K562 (cell line): ENCODE measurements around the gene CGNL1. TPM values are rescaled to one million over a fixed set of nuclear protein-coding genes. Genes with fewer than 3 reads are reported as not detected.
A peak's percentile ranks its signal among the peaks of the same experiment; 100 is the strongest.

ENCODE experiments used
- ATAC-seq: fragments of 200-7000 bp; cut with Tn5 transposase; 3 replicates; pipeline ENCODE4 v1.9.1; 2020; ENCODE audit warnings: moderate library complexity
- BruUV-seq: library from RNA; stranded (reverse); fragments of 400-500 nt; replicated peaks from 2 replicates; lab custom pipeline; 2021; lab: Mats Ljungman, UMichigan
- CTCF ChIA-PET: fragments of 300-600 bp; formaldehyde crosslinking; extraction: SDS; loops from one replicate; lab custom pipeline; 2021; ENCODE audit warnings: low intra/inter-chr PET ratio; lab: Yijun Ruan, JAX
- POLR2A ChIA-PET: fragments of 300-600, 350-650 bp; sonication (Branson Sonifier 250); formaldehyde crosslinking; extraction: SDS; loops from one replicate; lab custom pipeline; 2021; ENCODE audit warnings: antibody characterized with exemption, inconsistent platforms; lab: Yijun Ruan, JAX
- DNase-seq, 4 experiments: peaks; one replicate each; pipeline versions ENCODE4 v3.0.0 to v3.0.0-alpha.2; 2011 to 2018; ENCODE audit warnings: low spot score in 3 of 4, mixed read lengths in 3 of 4; ENCODE audit errors: extremely low read depth in 1 of 4
- FAIRE-seq: peaks from 2 replicates; lab custom pipeline; 2011; peaks lifted over from hg19 to GRCh38; lab: Jason Lieb, UNC
- H2AFZ ChIP-seq: 2 replicates; pipeline ENCODE4 v1.6.0; 2011; ENCODE audit warnings: low read depth, low read length, control low read depth, inconsistent platforms
- H3K27ac ChIP-seq: fragments of 200-600 bp; 3 replicates; pipeline ENCODE4 v1.8.0; 2011; ENCODE audit warnings: low read depth, mild to moderate bottlenecking, control low read depth, inconsistent platforms, low read length, moderate library complexity, mixed read lengths; ENCODE audit errors: extremely low read depth
- H3K27me3 ChIP-seq, 2 experiments: fragments of 300-600 bp in 1 of 2; 2 replicates in 1 of 2; 3 replicates in 1 of 2; pipeline versions ENCODE4 v1.6.0 to v1.8.0; 2011; ENCODE audit warnings: inconsistent platforms in 2 of 2, low read length in 2 of 2, mild to moderate bottlenecking in 1 of 2, mixed read lengths in 1 of 2, moderate library complexity in 1 of 2; ENCODE audit not compliant: control insufficient read depth in 2 of 2, insufficient read depth in 2 of 2
- H3K36me3 ChIP-seq: fragments of 300-600 bp; 3 replicates; pipeline ENCODE4 v1.8.0; 2011; ENCODE audit warnings: mild to moderate bottlenecking, low read length, inconsistent platforms; ENCODE audit not compliant: control insufficient read depth, insufficient read depth
- H3K4me1 ChIP-seq, 2 experiments: fragments of 200-600 bp in 1 of 2; replicated peaks in 1 of 2; 2 replicates in 1 of 2; 3 replicates in 1 of 2; pipeline versions ENCODE4 v1.5.1 to v1.8.0; 2011; ENCODE audit warnings: inconsistent platforms in 2 of 2, low read length in 2 of 2, mild to moderate bottlenecking in 1 of 2, mixed read lengths in 1 of 2, moderate library complexity in 1 of 2; ENCODE audit not compliant: control insufficient read depth in 2 of 2, insufficient read depth in 2 of 2
- H3K4me2 ChIP-seq: 2 replicates; pipeline ENCODE4 v1.6.1; 2011; ENCODE audit warnings: low read length, control low read depth, inconsistent platforms, mixed read lengths; ENCODE audit not compliant: insufficient read depth
- H3K4me3 ChIP-seq: fragments of 200-600 bp; sonication (generic), shearing (Covaris generic); 2 replicates; pipeline ENCODE4 v1.5.1; 2016; ENCODE audit warnings: control low read depth, inconsistent platforms
- H3K79me2 ChIP-seq: fragments of 200-600 bp; 3 replicates; pipeline ENCODE4 v1.8.0; 2011; ENCODE audit warnings: low read length, inconsistent platforms; ENCODE audit not compliant: control insufficient read depth, insufficient read depth
- H3K9ac ChIP-seq, 2 experiments: 2 replicates each; pipeline versions ENCODE4 v1.6.0 to v1.6.1; 2011; ENCODE audit warnings: low read depth in 2 of 2, low read length in 2 of 2, control low read depth in 1 of 2, inconsistent platforms in 1 of 2, mild to moderate bottlenecking in 1 of 2, mixed read lengths in 1 of 2; ENCODE audit not compliant: insufficient read depth in 1 of 2
- H3K9me1 ChIP-seq: one replicate; pipeline ENCODE4 v1.6.0; 2011; ENCODE audit warnings: inconsistent platforms, mild to moderate bottlenecking, low read length, moderate library complexity; ENCODE audit not compliant: control insufficient read depth, insufficient read depth
- H3K9me3 ChIP-seq: replicated peaks from 2 replicates; pipeline ENCODE4 v1.5.1; 2011; ENCODE audit warnings: low read depth, low read length, inconsistent platforms; ENCODE audit not compliant: control insufficient read depth, insufficient read depth
- H4K20me1 ChIP-seq: replicated peaks from 2 replicates; pipeline ENCODE4 v1.6.1; 2011; ENCODE audit warnings: low read length, inconsistent platforms, mixed read lengths; ENCODE audit not compliant: control insufficient read depth, insufficient read depth
- CCNT2 ChIP-seq: IDR thresholded peaks from 2 replicates; pipeline ENCODE4 v1.6.1; 2011; ENCODE audit warnings: borderline replicate concordance, low read depth, mild to moderate bottlenecking, moderate library complexity, mixed read lengths, low read length; ENCODE audit not compliant: insufficient read length; ENCODE audit errors: extremely low read depth
- ETV6 ChIP-seq, 3 experiments: fragments of 150-350 bp in 1 of 3; sonication (generic) in 1 of 3; formaldehyde crosslinking in 1 of 3; IDR thresholded peaks; 2 replicates each; pipeline versions ENCODE4 v1.6.1 to v1.8.0; 2014 to 2022; ENCODE audit warnings: borderline replicate concordance in 2 of 3, low read depth in 2 of 3, antibody characterized with exemption in 1 of 3, low read length in 1 of 3, mild to moderate bottlenecking in 1 of 3, missing genetic modification reagents in 1 of 3
- FOSL1 ChIP-seq: fragments of 200-800 bp; sonication (Bioruptor generic); conservative IDR thresholded peaks from 2 replicates; pipeline ENCODE4 v1.6.1; 2016; ENCODE audit warnings: missing genetic modification characterization, missing compliant biosample characterization
- L3MBTL2 ChIP-seq: fragments of 450-650 bp; IDR thresholded peaks from 2 replicates; pipeline ENCODE4 v1.6.1; 2016; ENCODE audit warnings: mild to moderate bottlenecking, moderate library complexity
- PTRF ChIP-seq: fragments of 450-650 bp; IDR thresholded peaks from 2 replicates; pipeline ENCODE4 v1.6.1; 2016; ENCODE audit warnings: mild to moderate bottlenecking, missing genetic modification characterization, missing compliant biosample characterization
- RBM14 ChIP-seq: fragments of 200-400 bp; formaldehyde crosslinking; IDR thresholded peaks from 2 replicates; pipeline ENCODE4 v1.6.1; 2018; ENCODE audit warnings: low read depth, mild to moderate bottlenecking, low read length, moderate library complexity, borderline replicate concordance; ENCODE audit not compliant: insufficient read depth
- SETDB1 ChIP-seq: IDR thresholded peaks from one replicate; pipeline ENCODE4 v1.6.1; 2012; ENCODE audit warnings: low read length, control low read depth, inconsistent platforms
- SIN3B ChIP-seq: fragments of 450-650 bp; IDR thresholded peaks from 2 replicates; pipeline ENCODE4 v1.6.1; 2017; ENCODE audit warnings: low read depth, mild to moderate bottlenecking, moderate library complexity
- SIRT6 ChIP-seq: IDR thresholded peaks from one replicate; pipeline ENCODE4 v1.6.1; 2012; ENCODE audit warnings: low read depth, mild to moderate bottlenecking, control low read depth, inconsistent platforms, low read length, moderate library complexity
- TBP ChIP-seq: optimal IDR thresholded peaks from 2 replicates; pipeline ENCODE3; 2011; ENCODE audit warnings: low read depth, low read length, improper control_type of control experiment
- ZHX1 ChIP-seq: fragments of 150-350 bp; conservative IDR thresholded peaks from 2 replicates; pipeline ENCODE4 v1.6.1; 2014; ENCODE audit warnings: low read length
- WGBS: fragments of 100-300 bp; shearing (Covaris generic); methylation state at CpG from one replicate; pipeline ENCODE4 v1.1.6; 2016; ENCODE audit warnings: low coverage, mixed read lengths; ENCODE audit not compliant: insufficient coverage; ENCODE audit errors: missing lambda C conversion rate; 5-methylcytosine and 5-hydroxymethylcytosine counted together
- in situ Hi-C: fragments of 300-500 bp; cut with MboI; formaldehyde crosslinking; loops from 4 replicates; pipeline ENCODE4 v1.15.0; 2018; ENCODE audit warnings: inconsistent platforms, mixed read lengths
- intact Hi-C: fragments of 100-400 bp; cut with micrococcal nuclease; formaldehyde crosslinking; loops from 2 replicates; pipeline ENCODE4 v1.14.2; 2022
- polyA plus RNA-seq, 8 experiments: library from polyadenylated mRNA; depleted of rRNA in 4 of 8; stranded (reverse) in 5 of 8; unstranded in 3 of 8; fragments of >200 nt; fragmentation: Nextera tagmentation in 2 of 8; fragmentation: Illumina TruSeq in 1 of 8; extraction: Ambion mirVana in 2 of 8; extraction: Trizol in 1 of 8; gene quantifications; 2 replicates each; pipeline versions ENCODE4 v1.2.1 to v1.2.3, GENCODE V29; 2011 to 2014; ENCODE audit warnings: inconsistent platforms in 1 of 8, missing spikeins in 1 of 8
- total RNA-seq, 7 experiments: library from RNA; depleted of rRNA in 6 of 7; stranded (reverse); fragments of >200 nt in 6 of 7; fragmentation: Illumina TruSeq in 2 of 7; extraction: Trizol in 2 of 7; gene quantifications; 2 replicates each; pipeline versions ENCODE4 v1.2.1 to v1.2.3, GENCODE V29; 2011 to 2021; ENCODE audit warnings: low replicate concordance in 1 of 7
- TF ChIP-seq, protein P1 (sequence below): fragments of 450-650 bp; IDR thresholded peaks from 2 replicates; pipeline ENCODE4 v1.6.1; 2017; ENCODE audit warnings: mild to moderate bottlenecking, moderate library complexity

The CGNL1 gene
- total and polyA plus RNA-seq, 9 of the 15 experiments (the other 6 are each of a cell fraction or from before 2014, with no cell fraction given) = 0.01 to 0.07 TPM; not detected in 7

- Histone ChIP-seq H3K27ac (no peak overlapping the region), H3K27me3 (no peaks in the 10 kb centered on the region), H4K20me1 (no peaks in the 10 kb centered on the region), H3K4me3 (no peak overlapping the region), H3K4me2 (no peak overlapping the region), H3K9me3 (no peaks in the 10 kb centered on the region), H3K79me2 (no peaks in the 10 kb centered on the region), H3K36me3 (no peaks in the 10 kb centered on the region), H3K9ac (no peak overlapping the region; a peak in 1 of 4 replicates), H3K9me1 (no peaks in the 10 kb centered on the region), H2AFZ (peak overlapping the region; percentile 3; the same call in 1 of the 2 replicates), H3K4me1 (peaks cover 41 to 56% of the 10 kb centered on the region in 2 experiments)
- DNase-seq (no peak), ATAC-seq (no peak), FAIRE-seq (no peak)
- WGBS = 82% methylated on average over 7 of the region's 8 CpGs
- in situ Hi-C loops = no loop called here
- BruUV-seq = no TSS peak
- POLR2A ChIA-PET = interaction anchor here (0.7 kb wide), 1 partner anchor 8 kb away, joined by 3 read pairs; no protein-coding TSS in a partner anchor
- CTCF ChIA-PET = no interaction called here
- TF ChIP-seq SIN3B (no peak), RBM14 (no peak), ETV6 (IDR thresholded peaks at IDR 0.05; ENCODE audit: borderline replicate concordance in 1 of 2, low read depth in 2 of 2, low read length in 1 of 2) (no peak), ETV6 (CRISPR knock-in tag; IDR thresholded peaks at IDR 0.05; ENCODE audit: borderline replicate concordance) (no peak), PTRF (tag) (no peak), FOSL1 (tag) (no peak), TBP (no peak), ZHX1 (no peak), L3MBTL2 (no peak), SIRT6 (no peak), SETDB1 (no peak), CCNT2 (no peak)
- TF ChIP-seq, protein P1, sequence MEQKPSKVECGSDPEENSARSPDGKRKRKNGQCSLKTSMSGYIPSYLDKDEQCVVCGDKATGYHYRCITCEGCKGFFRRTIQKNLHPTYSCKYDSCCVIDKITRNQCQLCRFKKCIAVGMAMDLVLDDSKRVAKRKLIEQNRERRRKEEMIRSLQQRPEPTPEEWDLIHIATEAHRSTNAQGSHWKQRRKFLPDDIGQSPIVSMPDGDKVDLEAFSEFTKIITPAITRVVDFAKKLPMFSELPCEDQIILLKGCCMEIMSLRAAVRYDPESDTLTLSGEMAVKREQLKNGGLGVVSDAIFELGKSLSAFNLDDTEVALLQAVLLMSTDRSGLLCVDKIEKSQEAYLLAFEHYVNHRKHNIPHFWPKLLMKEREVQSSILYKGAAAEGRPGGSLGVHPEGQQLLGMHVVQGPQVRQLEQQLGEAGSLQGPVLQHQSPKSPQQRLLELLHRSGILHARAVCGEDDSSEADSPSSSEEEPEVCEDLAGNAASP = no peak
- intact Hi-C loops = no loop called here
Observed at GRCh38 chr15:57332326-57332725, 44.0 kb upstream of the CGNL1 start.
